HCT116 (cell line): ENCODE measurements around the gene INCA1. TPM values are rescaled to one million over a fixed set of nuclear protein-coding genes. Genes with fewer than 3 reads are reported as not detected.
A peak's percentile ranks its signal among the peaks of the same experiment; 100 is the strongest.

Experiments
- ATAC-seq: fragments of 200-7000 bp; cut with Tn5 transposase; 2 replicates; pipeline ENCODE4 v1.9.1; 2020; ENCODE audit warnings: mild to moderate bottlenecking, moderate library complexity
- BruUV-seq: library from RNA; stranded (reverse); fragments of 400-500 nt; replicated peaks from 2 replicates; lab custom pipeline; 2021; lab: Mats Ljungman, UMichigan
- CTCF ChIA-PET: fragments of 300-600 bp; sonication (Branson Sonifier 250); formaldehyde crosslinking; loops from one replicate; lab custom pipeline; 2021; ENCODE audit warnings: antibody characterized with exemption; lab: Charles Lee
- POLR2A ChIA-PET: fragments of 300-600, 350-600 bp; sonication (Branson Sonifier 250); formaldehyde crosslinking; loops from one replicate; lab custom pipeline; 2021; ENCODE audit warnings: antibody characterized with exemption; lab: Charles Lee
- RAD21 ChIA-PET, 2 experiments: fragments of 300-600 bp; sonication (Branson Sonifier 250); formaldehyde crosslinking; loops; one replicate each; lab custom pipeline; 2023; ENCODE audit warnings: low total read pairs in 2 of 2; ENCODE audit not compliant: uncharacterized antibody in 2 of 2, unreplicated experiment in 2 of 2, low non-redundant PET in 1 of 2; lab: Charles Lee
- DNase-seq: peaks from one replicate; pipeline ENCODE4 v3.0.0-alpha.2; 2010; ENCODE audit warnings: low read depth, low spot score
- H2AFZ ChIP-seq: fragments of 200-600 bp; shearing (Covaris generic), sonication (generic); 2 replicates; pipeline ENCODE4 v1.6.1; 2017; ENCODE audit warnings: low read depth, mixed run types, mixed read lengths, antibody characterized with exemption, low read length; ENCODE audit not compliant: poor library complexity, severe bottlenecking
- H3K27ac ChIP-seq: 2 replicates; pipeline ENCODE4 v1.5.1; 2012; ENCODE audit warnings: low read depth, low read length
- H3K27me3 ChIP-seq: fragments of 200-600 bp; sonication (generic); 2 replicates; pipeline ENCODE4 v1.6.1; 2016; ENCODE audit warnings: mixed run types, low read length, mixed read lengths; ENCODE audit not compliant: insufficient read depth
- H3K36me3 ChIP-seq, 2 experiments: fragments of 200-500 bp in 1 of 2; fragments of 200-600 bp in 1 of 2; sonication (Bioruptor generic) in 1 of 2; sonication (generic) in 1 of 2; 2 replicates each; pipeline versions ENCODE4 v1.5.1 to v1.6.1; 2014 to 2016; ENCODE audit warnings: low read length in 2 of 2, inconsistent platforms in 1 of 2, mixed read lengths in 1 of 2, mixed run types in 1 of 2; ENCODE audit not compliant: insufficient read depth in 2 of 2, control insufficient read depth in 1 of 2
- H3K4me1 ChIP-seq, 2 experiments: fragments of 200-600 bp in 1 of 2; sonication (generic) in 1 of 2; 2 replicates each; pipeline versions ENCODE4 v1.5.1 to v1.6.1; 2012 to 2017; ENCODE audit warnings: low read length in 2 of 2, inconsistent platforms in 1 of 2, mild to moderate bottlenecking in 1 of 2, mixed read lengths in 1 of 2, mixed run types in 1 of 2, moderate library complexity in 1 of 2; ENCODE audit not compliant: insufficient read depth in 2 of 2, control insufficient read depth in 1 of 2
- H3K4me2 ChIP-seq: fragments of 200-600 bp; sonication (generic); 2 replicates; pipeline ENCODE4 v1.6.1; 2017; ENCODE audit warnings: mixed run types, low read length, mixed read lengths
- H3K4me3 ChIP-seq, 2 experiments: fragments of 200-600 bp in 1 of 2; sonication (generic) in 1 of 2; replicated peaks in 1 of 2; 2 replicates each; pipeline ENCODE4 v1.5.1; 2011 to 2016; ENCODE audit warnings: low read length in 2 of 2, control low read depth in 1 of 2, low read depth in 1 of 2, mild to moderate bottlenecking in 1 of 2, mixed read lengths in 1 of 2, mixed run types in 1 of 2
- H3K79me2 ChIP-seq: fragments of 200-600 bp; sonication (generic); 2 replicates; pipeline ENCODE4 v1.6.1; 2017; ENCODE audit warnings: mild to moderate bottlenecking, mixed run types, low read length, moderate library complexity, mixed read lengths; ENCODE audit not compliant: insufficient read depth
- H3K9ac ChIP-seq: fragments of 200-600 bp; sonication (generic); 2 replicates; pipeline ENCODE4 v1.6.1; 2016; ENCODE audit warnings: low read length, mixed read lengths
- H3K9me2 ChIP-seq: fragments of 200-600 bp; sonication (generic), shearing (Covaris generic); 2 replicates; pipeline ENCODE4 v1.6.1; 2017; ENCODE audit warnings: mixed run types, mild to moderate bottlenecking, moderate library complexity; ENCODE audit not compliant: insufficient read depth
- H3K9me3 ChIP-seq, 2 experiments: fragments of 200-500 bp in 1 of 2; fragments of 200-600 bp in 1 of 2; sonication (Bioruptor generic) in 1 of 2; sonication (generic) in 1 of 2; 2 replicates each; pipeline ENCODE4 v1.6.1; 2014 to 2017; ENCODE audit warnings: low read length in 2 of 2, mixed read lengths in 2 of 2, inconsistent platforms in 1 of 2, low read depth in 1 of 2, mild to moderate bottlenecking in 1 of 2, mixed run types in 1 of 2, moderate library complexity in 1 of 2; ENCODE audit not compliant: control insufficient read depth in 1 of 2, insufficient read depth in 1 of 2
- H4K20me1 ChIP-seq: fragments of 200-600 bp; sonication (generic), shearing (Covaris generic); 2 replicates; pipeline ENCODE4 v1.6.1; 2017; ENCODE audit warnings: mixed run types, mild to moderate bottlenecking, moderate library complexity; ENCODE audit not compliant: insufficient read depth
- CEBPB ChIP-seq: IDR thresholded peaks from 2 replicates; pipeline ENCODE4 v1.6.1; 2012; ENCODE audit warnings: low read depth
- CTCF ChIP-seq, 3 experiments: fragments of 200-600 bp in 1 of 3; sonication (generic) in 1 of 3; IDR thresholded peaks in 2 of 3; conservative IDR thresholded peaks in 1 of 3; 2 replicates each; pipeline ENCODE4 v1.5.1; 2012 to 2017; ENCODE audit warnings: low read depth in 2 of 3, low read length in 2 of 3, antibody characterized with exemption in 1 of 3, borderline replicate concordance in 1 of 3, control low read depth in 1 of 3, mild to moderate bottlenecking in 1 of 3, mixed read lengths in 1 of 3, mixed run types in 1 of 3, moderate library complexity in 1 of 3; ENCODE audit not compliant: insufficient read depth in 1 of 3
- EGR1 ChIP-seq: IDR thresholded peaks from 2 replicates; pipeline ENCODE4 v1.6.1; 2012; ENCODE audit warnings: low read depth
- POLR2AphosphoS5 ChIP-seq: IDR thresholded peaks from 2 replicates; pipeline ENCODE4 v1.6.1; 2011; ENCODE audit warnings: mild to moderate bottlenecking, low read depth, low read length, moderate library complexity
- RAD21 ChIP-seq: IDR thresholded peaks from 2 replicates; pipeline ENCODE4 v1.6.1; 2012; ENCODE audit warnings: low read depth, mild to moderate bottlenecking
- SRF ChIP-seq: IDR thresholded peaks from 2 replicates; pipeline ENCODE4 v1.6.1; 2012; ENCODE audit warnings: low read depth
- ZNF274 ChIP-seq: fragments of 200-500 bp; sonication (Bioruptor generic); IDR thresholded peaks from 2 replicates; pipeline ENCODE4 v1.6.1; 2014; ENCODE audit warnings: mild to moderate bottlenecking, low read depth, low read length, inconsistent platforms
- intact Hi-C: fragments of 100-400 bp; cut with micrococcal nuclease; formaldehyde crosslinking; loops from 2 replicates; pipeline ENCODE4 v1.10.0; 2022
- total RNA-seq: library from RNA; stranded (reverse); gene quantifications from one replicate; pipeline ENCODE4 v1.2.1, GENCODE V29; 2021; ENCODE audit not compliant: unreplicated experiment

INCA1 gene
- total RNA-seq, 1 experiment from 2014 or later: 0.74 TPM

GRCh38 chr17:4998732-4999429 is 1.6 kb upstream of the INCA1 start:
- H3K27me3 ChIP-seq: no peaks in the 10 kb centered on the region
- TF ChIP-seq RAD21 (no peak), CEBPB (no peak), POLR2AphosphoS5 (no peak), EGR1 (no peak), CTCF (IDR thresholded peaks at IDR 0.05 in 2 of 3, conservative IDR thresholded peaks at IDR 0.05 in 1 of 3; ENCODE audit: borderline replicate concordance in 1 of 3, insufficient read depth in 1 of 3, low read depth in 2 of 3, low read length in 2 of 3) (no peak), ZNF274 (no peak), SRF (no peak)
- TF ChIP-seq, all 23 proteins: peak for 0
- H2AFZ ChIP-seq: no peak overlapping the region
- intact Hi-C loops: no loop called here
- no peaks in the 10 kb centered on the region for H3K9me3 ChIP-seq
- H3K27ac ChIP-seq: peak overlapping the region; percentile 93
- no TSS peak for BruUV-seq
- no peak; the same call in 1 of the 2 replicates for ATAC-seq
- H3K9ac ChIP-seq: peak overlapping the region; percentile 90
- ChIA-PET CTCF (no interaction called here), POLR2A (no interaction called here), RAD21 (no interaction called here)
- peaks cover 17 to 21% of the 10 kb centered on the region in 2 experiments for H3K36me3 ChIP-seq
- no peaks in the 10 kb centered on the region for H3K9me2 ChIP-seq
- H3K4me1 ChIP-seq: peaks cover 16 to 31% of the 10 kb centered on the region in 2 experiments
- peak overlapping the region; percentile 92 to 95 for H3K4me3 ChIP-seq
- H4K20me1 ChIP-seq: no peaks in the 10 kb centered on the region
- DNase-seq: no peak
- H3K4me2 ChIP-seq: peak overlapping the region; percentile 99
- H3K79me2 ChIP-seq: peaks cover 34% of the 10 kb centered on the region
